DND-41 (cell line): Measurements from ENCODE around the gene XRCC4.

Source experiments
- EZH2 ChIP-seq: IDR thresholded peaks from 3 replicates; pipeline ENCODE4 v1.6.1; 2012; ENCODE audit warnings: borderline replicate concordance, low read depth, mild to moderate bottlenecking, moderate library complexity, low read length, inconsistent platforms; ENCODE audit not compliant: severe bottlenecking
- TF ChIP-seq, protein P1 (sequence below): IDR thresholded peaks from 2 replicates; pipeline ENCODE4 v1.5.1; 2012; ENCODE audit warnings: borderline replicate concordance, low read length, moderate library complexity, mild to moderate bottlenecking; ENCODE audit not compliant: poor library complexity, severe bottlenecking; ENCODE audit errors: extremely low read depth

DNA sequence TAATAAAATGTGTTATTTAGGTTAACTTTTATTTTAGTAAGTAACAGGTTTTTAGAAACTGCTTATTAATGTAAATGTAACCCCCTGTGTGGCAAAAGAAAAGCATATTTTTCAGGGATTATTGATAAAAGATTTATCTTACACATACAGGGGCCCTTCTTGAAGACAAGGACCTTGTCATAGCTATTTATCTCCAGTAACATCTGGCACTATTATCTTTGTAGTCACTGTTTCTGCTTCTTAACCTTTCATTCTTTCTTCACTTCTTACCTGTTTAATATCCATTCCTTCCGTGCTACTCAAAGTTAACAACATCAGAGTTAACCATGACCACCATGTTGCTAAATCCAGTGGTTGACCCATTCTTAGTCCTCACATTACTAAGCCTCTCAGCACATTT lies 276.4 kb downstream of the XRCC4 start:
- TF ChIP-seq, protein P1, sequence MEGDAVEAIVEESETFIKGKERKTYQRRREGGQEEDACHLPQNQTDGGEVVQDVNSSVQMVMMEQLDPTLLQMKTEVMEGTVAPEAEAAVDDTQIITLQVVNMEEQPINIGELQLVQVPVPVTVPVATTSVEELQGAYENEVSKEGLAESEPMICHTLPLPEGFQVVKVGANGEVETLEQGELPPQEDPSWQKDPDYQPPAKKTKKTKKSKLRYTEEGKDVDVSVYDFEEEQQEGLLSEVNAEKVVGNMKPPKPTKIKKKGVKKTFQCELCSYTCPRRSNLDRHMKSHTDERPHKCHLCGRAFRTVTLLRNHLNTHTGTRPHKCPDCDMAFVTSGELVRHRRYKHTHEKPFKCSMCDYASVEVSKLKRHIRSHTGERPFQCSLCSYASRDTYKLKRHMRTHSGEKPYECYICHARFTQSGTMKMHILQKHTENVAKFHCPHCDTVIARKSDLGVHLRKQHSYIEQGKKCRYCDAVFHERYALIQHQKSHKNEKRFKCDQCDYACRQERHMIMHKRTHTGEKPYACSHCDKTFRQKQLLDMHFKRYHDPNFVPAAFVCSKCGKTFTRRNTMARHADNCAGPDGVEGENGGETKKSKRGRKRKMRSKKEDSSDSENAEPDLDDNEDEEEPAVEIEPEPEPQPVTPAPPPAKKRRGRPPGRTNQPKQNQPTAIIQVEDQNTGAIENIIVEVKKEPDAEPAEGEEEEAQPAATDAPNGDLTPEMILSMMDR = no peak
- no peak for TF ChIP-seq EZH2
